Measurements from ENCODE around the gene HOXA3.

HOXA3 gene

DNA sequence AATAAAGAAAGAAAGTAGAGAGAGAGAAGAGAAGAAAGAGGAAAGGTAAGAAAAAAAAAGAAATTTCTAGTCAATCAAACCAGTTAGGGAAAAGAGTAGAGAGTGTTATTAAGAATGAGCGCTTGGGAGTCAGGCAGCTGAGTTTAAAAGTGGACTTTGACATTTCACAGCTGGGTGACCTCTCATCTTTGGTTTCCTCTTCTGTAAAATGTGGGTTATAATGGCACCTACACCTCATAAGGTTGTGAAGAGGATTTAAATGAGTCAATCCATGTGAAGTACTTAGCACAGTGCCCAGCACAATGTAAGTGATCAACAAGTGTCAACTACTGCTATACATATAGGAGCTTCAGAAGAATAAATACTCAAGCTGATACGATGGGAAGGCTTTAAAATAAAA, 68.7 kb downstream of the HOXA3 start:
- no peaks in the 10 kb centered on the region for H3K9me3 ChIP-seq (ENCODE audit: control insufficient read depth, insufficient read depth, low read length)
- peaks cover 4% of the 10 kb centered on the region for H3K4me1 ChIP-seq (ENCODE audit: control insufficient read depth, insufficient read depth, low read length)
- H3K36me3 ChIP-seq (ENCODE audit: control insufficient read depth, insufficient read depth, low read length), result no peaks in the 10 kb centered on the region
- no peak overlapping the region for H3K9ac ChIP-seq (ENCODE audit: low read depth, low read length)
- peaks cover 36% of the 10 kb centered on the region for H3K27me3 ChIP-seq (ENCODE audit: control insufficient read depth, insufficient read depth, low read length)
- H3K4me3 ChIP-seq (ENCODE audit: low read depth, low read length), result no peak overlapping the region

DNA sequence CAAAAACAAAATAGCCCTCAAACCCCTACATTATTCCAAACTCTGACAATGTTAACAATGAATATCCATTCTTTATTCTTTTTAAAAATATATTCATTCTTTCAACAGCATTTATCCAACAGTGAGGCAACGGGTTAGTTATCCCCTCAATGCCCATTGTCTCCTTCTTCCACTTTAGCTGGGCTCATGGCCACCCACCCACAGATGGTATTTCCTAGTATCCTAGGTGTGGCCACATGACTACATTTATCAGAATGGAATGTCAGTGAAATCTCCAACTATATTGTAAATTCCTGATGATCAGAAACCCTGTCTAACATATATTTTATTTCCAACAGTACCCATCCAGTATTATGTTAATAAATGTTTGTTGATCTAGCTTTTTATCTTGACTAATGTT, 70.2 kb downstream of the HOXA3 start:
- Histone ChIP-seq H3K36me3 (ENCODE audit: control insufficient read depth, insufficient read depth, low read length) (no peaks in the 10 kb centered on the region), H3K9ac (ENCODE audit: low read depth, low read length) (no peak overlapping the region), H3K4me1 (ENCODE audit: control insufficient read depth, insufficient read depth, low read length) (peaks cover 4% of the 10 kb centered on the region), H3K9me3 (ENCODE audit: control insufficient read depth, insufficient read depth, low read length) (no peaks in the 10 kb centered on the region), H3K27me3 (ENCODE audit: control insufficient read depth, insufficient read depth, low read length) (peaks cover 22% of the 10 kb centered on the region), H3K4me3 (ENCODE audit: low read depth, low read length) (no peak overlapping the region)

DNA sequence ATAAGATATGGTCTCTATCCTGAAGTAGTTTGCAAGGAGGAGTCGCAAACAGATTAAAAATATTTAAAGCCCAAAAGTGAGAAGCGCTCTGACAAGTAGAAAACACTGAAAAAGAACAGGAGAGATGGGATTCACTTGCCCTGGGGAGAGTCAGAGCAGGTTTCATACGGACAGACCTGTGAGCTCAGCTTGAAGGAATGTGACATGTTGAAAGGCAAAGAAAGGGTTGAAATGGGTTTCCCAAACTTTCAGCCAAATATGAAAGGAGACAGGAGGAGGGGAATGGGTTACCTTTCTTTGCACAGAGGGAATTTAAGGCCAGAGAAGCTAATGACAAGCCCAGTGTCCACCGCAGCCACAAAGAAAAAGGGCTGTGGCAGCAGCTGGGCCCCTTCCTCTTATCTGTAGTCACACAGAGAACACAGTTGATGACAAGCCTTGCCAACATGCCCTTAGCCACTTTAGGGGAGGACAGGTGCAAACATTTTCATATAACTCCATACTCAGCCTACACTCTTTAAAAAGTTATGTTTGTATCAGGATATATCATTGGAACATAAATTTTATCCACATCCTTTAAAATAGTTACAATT, 71.4 kb downstream of the HOXA3 start:
- no peaks in the 10 kb centered on the region for H3K9me3 ChIP-seq (ENCODE audit: control insufficient read depth, insufficient read depth, low read length)
- no peaks in the 10 kb centered on the region for H3K36me3 ChIP-seq (ENCODE audit: control insufficient read depth, insufficient read depth, low read length)
- H3K27me3 ChIP-seq (ENCODE audit: control insufficient read depth, insufficient read depth, low read length), result peaks cover 11% of the 10 kb centered on the region
- H3K9ac ChIP-seq (ENCODE audit: low read depth, low read length), result no peak overlapping the region
- H3K4me3 ChIP-seq (ENCODE audit: low read depth, low read length), result no peak overlapping the region
- peaks cover 4% of the 10 kb centered on the region for H3K4me1 ChIP-seq (ENCODE audit: control insufficient read depth, insufficient read depth, low read length)

DNA sequence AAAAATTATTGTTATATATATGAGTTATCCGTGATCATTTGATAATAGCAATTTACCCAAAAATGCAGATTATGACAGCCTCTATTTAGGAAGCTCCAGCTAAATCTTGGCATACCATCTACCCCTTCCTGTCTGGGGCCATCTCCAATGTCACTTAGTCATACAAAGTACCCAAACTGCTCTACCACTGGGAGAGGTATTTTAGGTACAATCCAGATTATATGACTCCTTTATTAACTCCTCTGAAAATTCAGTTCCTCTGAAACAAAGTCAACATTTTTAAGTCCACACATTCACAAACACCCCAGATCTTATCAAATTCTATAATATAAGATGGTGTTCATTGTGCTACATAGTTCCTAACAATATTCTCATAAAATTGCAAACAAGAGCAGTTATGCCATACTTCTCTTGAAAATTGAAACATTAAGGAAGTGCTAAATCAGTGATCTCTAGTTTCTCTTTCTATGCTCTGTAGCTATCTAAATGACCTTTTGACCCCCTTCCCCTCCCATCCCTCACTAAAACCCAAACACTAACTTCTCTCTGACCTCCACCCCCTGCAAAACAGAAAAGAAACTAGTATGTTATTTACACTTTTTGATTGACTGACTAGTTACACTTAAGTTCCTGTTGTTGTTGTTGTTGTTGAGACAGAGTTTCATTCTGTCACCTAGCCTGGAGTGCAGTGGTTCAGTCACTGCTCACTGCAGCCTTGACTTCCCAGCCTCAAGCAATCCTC, 73.0 kb downstream of the HOXA3 start:
- H3K27me3 ChIP-seq (ENCODE audit: control insufficient read depth, insufficient read depth, low read length), result peaks cover 5% of the 10 kb centered on the region
- no peak overlapping the region for H3K4me3 ChIP-seq (ENCODE audit: low read depth, low read length)

DNA sequence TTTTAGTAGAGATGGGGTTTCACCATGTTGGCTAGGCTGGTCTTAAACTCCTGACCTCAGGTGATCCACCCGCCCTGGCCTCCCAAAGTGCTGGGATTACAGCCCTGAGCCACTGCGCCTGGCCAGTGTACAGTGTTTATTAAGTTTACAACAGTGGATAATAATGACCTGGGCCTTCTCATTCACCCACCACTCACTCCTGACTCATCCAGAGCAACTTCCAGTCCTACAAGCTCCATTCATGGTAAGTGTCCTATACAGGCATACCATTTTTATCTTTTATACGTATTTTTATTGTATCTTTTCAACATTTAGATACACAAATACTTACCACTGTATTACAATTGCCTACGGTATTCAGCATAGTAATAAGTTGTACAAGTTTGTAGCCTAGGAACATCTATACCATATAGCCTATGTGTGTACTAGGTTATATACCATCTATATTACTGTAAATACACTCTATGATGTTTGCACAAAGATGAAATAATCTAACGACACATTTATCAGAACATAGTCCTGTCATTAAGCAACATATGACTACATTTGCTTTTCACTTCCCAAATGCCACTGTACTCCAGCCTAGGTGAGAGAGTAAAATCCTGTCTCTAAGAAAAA, 73.7 kb downstream of the HOXA3 start:
- Histone ChIP-seq H3K36me3 (ENCODE audit: control insufficient read depth, insufficient read depth, low read length) (no peaks in the 10 kb centered on the region), H3K9me3 (ENCODE audit: control insufficient read depth, insufficient read depth, low read length) (no peaks in the 10 kb centered on the region), H3K4me1 (ENCODE audit: control insufficient read depth, insufficient read depth, low read length) (peaks cover 4% of the 10 kb centered on the region), H3K4me3 (ENCODE audit: low read depth, low read length) (no peak overlapping the region), H3K9ac (ENCODE audit: low read depth, low read length) (no peak overlapping the region), H3K27me3 (ENCODE audit: control insufficient read depth, insufficient read depth, low read length) (peaks cover 2% of the 10 kb centered on the region)

More for the DNA sequence above, 73.0 kb downstream of the HOXA3 start:
- H3K9me3 ChIP-seq (ENCODE audit: control insufficient read depth, insufficient read depth, low read length), result no peaks in the 10 kb centered on the region
- no peaks in the 10 kb centered on the region for H3K36me3 ChIP-seq (ENCODE audit: control insufficient read depth, insufficient read depth, low read length)
- peaks cover 4% of the 10 kb centered on the region for H3K4me1 ChIP-seq (ENCODE audit: control insufficient read depth, insufficient read depth, low read length)
- no peak overlapping the region for H3K9ac ChIP-seq (ENCODE audit: low read depth, low read length)

DNA sequence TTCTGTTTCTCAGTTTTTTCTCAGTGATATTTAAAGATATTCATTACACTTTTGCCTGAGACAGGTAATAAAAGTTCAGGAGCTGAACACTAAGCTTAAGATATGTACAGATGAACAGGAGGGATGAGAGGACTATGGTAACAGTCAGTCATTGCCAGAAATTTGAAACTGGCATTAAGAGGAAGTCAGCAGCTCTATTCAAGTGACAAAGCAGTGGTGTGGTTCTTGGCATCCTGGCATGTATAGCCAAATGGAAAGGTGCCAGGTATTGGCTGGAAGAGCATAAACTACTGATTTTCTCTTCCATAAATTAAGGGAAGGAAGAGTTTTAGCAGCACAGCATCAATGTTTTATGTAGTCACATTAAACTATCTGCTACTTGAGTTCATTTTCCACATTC, 79.3 kb downstream of the HOXA3 start:
- Histone ChIP-seq H3K4me3 (ENCODE audit: low read depth, low read length) (no peak overlapping the region), H3K9ac (ENCODE audit: low read depth, low read length) (no peak overlapping the region), H3K36me3 (ENCODE audit: control insufficient read depth, insufficient read depth, low read length) (no peaks in the 10 kb centered on the region), H3K27me3 (ENCODE audit: control insufficient read depth, insufficient read depth, low read length) (no peaks in the 10 kb centered on the region), H3K9me3 (ENCODE audit: control insufficient read depth, insufficient read depth, low read length) (no peaks in the 10 kb centered on the region), H3K4me1 (ENCODE audit: control insufficient read depth, insufficient read depth, low read length) (no peaks in the 10 kb centered on the region)

DNA sequence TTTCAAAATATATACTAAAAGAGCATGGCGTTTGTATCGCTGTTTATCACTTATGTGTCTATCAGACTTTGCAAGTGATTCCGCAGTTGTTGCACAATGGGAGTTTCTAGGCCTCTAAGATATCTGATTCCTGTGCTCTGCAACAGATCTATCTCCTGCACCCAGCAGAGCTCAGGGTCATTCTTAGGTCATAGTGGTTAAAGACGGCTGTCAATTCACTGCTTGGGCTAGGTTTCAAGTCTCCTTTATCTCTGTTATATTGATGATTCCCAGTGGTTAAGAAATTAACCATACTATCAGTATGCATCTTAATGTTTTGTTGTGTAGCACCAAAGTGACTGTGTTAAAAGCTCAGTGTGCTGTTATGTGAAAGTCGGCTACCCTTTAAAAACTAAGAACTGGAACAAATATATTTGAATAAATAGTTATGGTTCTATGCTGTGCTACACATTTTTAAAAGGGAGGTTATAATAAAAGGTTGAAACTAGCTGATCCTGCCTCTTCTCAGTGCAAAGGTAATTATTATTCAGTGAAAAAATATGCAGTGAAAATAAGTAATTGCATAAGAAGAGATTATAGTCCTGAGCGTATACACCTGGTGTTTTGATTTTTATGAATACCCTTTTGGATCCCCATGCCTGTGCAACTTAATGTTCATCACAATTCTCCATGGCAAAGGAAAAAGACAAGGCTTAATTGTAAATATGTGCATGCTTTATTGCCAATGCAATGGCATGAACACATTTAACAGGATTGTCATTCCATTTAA, 80.6 kb downstream of the HOXA3 start:
- Histone ChIP-seq H3K9me3 (ENCODE audit: control insufficient read depth, insufficient read depth, low read length) (no peaks in the 10 kb centered on the region), H3K9ac (ENCODE audit: low read depth, low read length) (no peak overlapping the region), H3K27me3 (ENCODE audit: control insufficient read depth, insufficient read depth, low read length) (no peaks in the 10 kb centered on the region), H3K4me1 (ENCODE audit: control insufficient read depth, insufficient read depth, low read length) (no peaks in the 10 kb centered on the region), H3K4me3 (ENCODE audit: low read depth, low read length) (no peak overlapping the region), H3K36me3 (ENCODE audit: control insufficient read depth, insufficient read depth, low read length) (no peaks in the 10 kb centered on the region)

DNA sequence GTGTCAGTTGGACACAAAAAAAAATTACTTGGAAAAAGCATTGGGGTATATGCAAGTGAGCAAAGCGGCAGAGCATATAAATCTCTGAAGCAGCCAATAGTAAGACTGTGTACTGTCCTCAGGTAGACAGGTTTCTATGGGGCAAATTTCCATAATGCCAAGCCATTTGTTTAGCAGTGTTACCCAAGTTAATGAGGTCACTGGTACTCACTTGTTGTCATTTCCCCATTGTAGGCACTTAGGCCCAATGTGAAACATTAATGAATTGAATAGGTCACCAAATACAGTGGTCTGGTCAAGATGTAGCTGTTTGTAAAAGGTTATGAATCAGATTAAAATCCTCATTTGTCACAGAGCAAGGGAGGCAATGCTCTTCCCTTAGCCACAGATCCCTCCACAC, 84.1 kb downstream of the HOXA3 start:
- H3K4me1 ChIP-seq (ENCODE audit: control insufficient read depth, insufficient read depth, low read length), result no peaks in the 10 kb centered on the region
- H3K27me3 ChIP-seq (ENCODE audit: control insufficient read depth, insufficient read depth, low read length), result no peaks in the 10 kb centered on the region
- no peaks in the 10 kb centered on the region for H3K9me3 ChIP-seq (ENCODE audit: control insufficient read depth, insufficient read depth, low read length)
- H3K4me3 ChIP-seq (ENCODE audit: low read depth, low read length), result no peak overlapping the region
- no peaks in the 10 kb centered on the region for H3K36me3 ChIP-seq (ENCODE audit: control insufficient read depth, insufficient read depth, low read length)
- H3K9ac ChIP-seq (ENCODE audit: low read depth, low read length), result no peak overlapping the region

DNA sequence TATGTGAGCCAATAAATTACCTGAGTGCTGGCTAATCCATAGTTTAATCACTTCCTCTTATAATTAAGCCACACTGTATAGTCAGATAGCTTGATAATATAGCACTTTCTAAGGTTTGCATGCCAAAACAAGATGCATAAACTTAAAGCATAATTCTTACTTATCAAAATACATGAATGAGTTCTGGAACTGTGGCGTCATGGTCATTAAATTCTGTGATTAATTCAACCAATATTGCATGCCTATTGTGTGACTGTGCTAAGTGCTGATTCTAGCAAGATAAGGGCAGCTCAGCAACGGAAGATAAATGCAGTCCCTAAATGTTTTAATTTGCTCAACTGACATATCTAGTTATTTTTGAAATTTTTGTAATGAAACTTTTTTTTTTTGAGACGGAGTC, 86.2 kb downstream of the HOXA3 start:
- Histone ChIP-seq H3K9ac (ENCODE audit: low read depth, low read length) (no peak overlapping the region), H3K4me3 (ENCODE audit: low read depth, low read length) (no peak overlapping the region)

DNA sequence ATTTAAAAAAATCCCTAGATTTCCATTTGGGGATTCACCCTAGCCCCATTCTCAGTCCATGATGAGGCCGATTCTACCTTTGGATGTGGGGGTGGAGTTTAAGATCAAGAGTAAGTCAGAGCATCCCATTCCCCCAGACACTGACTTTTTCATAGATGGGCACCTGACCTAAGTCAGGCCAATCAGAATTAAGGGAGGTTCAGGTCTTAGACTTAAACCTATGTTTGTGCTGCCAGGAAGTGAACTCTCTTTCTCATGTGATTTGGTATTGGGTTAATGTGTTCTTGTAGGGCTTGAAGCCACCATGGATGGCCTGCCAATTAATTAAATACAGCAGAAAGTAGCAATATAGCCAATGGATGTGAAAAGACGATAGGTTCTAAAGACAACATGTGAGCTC, 86.7 kb downstream of the HOXA3 start:
- Histone ChIP-seq H3K4me3 (ENCODE audit: low read depth, low read length) (no peak overlapping the region), H3K27me3 (ENCODE audit: control insufficient read depth, insufficient read depth, low read length) (no peaks in the 10 kb centered on the region), H3K9ac (ENCODE audit: low read depth, low read length) (no peak overlapping the region), H3K36me3 (ENCODE audit: control insufficient read depth, insufficient read depth, low read length) (no peaks in the 10 kb centered on the region), H3K4me1 (ENCODE audit: control insufficient read depth, insufficient read depth, low read length) (no peaks in the 10 kb centered on the region), H3K9me3 (ENCODE audit: control insufficient read depth, insufficient read depth, low read length) (no peaks in the 10 kb centered on the region)

More for the DNA sequence above, 86.2 kb downstream of the HOXA3 start:
- Histone ChIP-seq H3K27me3 (ENCODE audit: control insufficient read depth, insufficient read depth, low read length) (no peaks in the 10 kb centered on the region), H3K36me3 (ENCODE audit: control insufficient read depth, insufficient read depth, low read length) (no peaks in the 10 kb centered on the region), H3K9me3 (ENCODE audit: control insufficient read depth, insufficient read depth, low read length) (no peaks in the 10 kb centered on the region), H3K4me1 (ENCODE audit: control insufficient read depth, insufficient read depth, low read length) (no peaks in the 10 kb centered on the region)

DNA sequence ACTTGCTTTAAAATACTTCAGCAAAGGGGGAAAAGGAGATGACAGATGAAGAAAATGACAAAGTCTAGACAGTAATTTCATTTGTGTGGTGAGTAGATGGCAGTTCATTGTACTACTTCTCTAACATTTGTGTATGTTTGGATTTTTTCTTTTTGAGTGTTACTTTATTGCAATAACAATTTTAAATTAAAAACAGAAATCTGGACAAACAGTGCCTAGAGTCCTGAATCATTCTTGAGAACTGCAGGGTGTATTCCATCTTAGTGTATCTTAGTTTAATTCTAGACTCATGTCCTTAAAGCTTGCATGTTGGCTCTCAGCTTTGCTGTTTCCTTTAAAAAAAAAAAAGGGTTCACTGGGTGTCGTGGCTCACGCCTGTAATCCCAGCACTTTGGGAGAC, 87.7 kb downstream of the HOXA3 start:
- Histone ChIP-seq H3K9me3 (ENCODE audit: control insufficient read depth, insufficient read depth, low read length) (no peaks in the 10 kb centered on the region), H3K4me1 (ENCODE audit: control insufficient read depth, insufficient read depth, low read length) (no peaks in the 10 kb centered on the region), H3K36me3 (ENCODE audit: control insufficient read depth, insufficient read depth, low read length) (no peaks in the 10 kb centered on the region), H3K27me3 (ENCODE audit: control insufficient read depth, insufficient read depth, low read length) (no peaks in the 10 kb centered on the region), H3K4me3 (ENCODE audit: low read depth, low read length) (no peak overlapping the region), H3K9ac (ENCODE audit: low read depth, low read length) (no peak overlapping the region)

Data from iPS-15b (cell line).